Mucosa of rectum (tissue), 2 donors: Measurements from ENCODE around the gene STAT4.
A peak's percentile ranks its signal among the peaks of the same experiment; 100 is the strongest.

Experiments
- H3K27ac ChIP-seq, 2 donors: one replicate each; pipeline ENCODE4 v1.7.0; 2013; ENCODE audit warnings: inconsistent platforms in 2 of 2, low read depth in 2 of 2, low read length in 2 of 2
- H3K27me3 ChIP-seq, 2 donors: one replicate each; pipeline ENCODE4 v1.7.0; 2013; ENCODE audit warnings: low read length in 2 of 2; ENCODE audit not compliant: control insufficient read depth in 2 of 2, insufficient read depth in 2 of 2
- H3K36me3 ChIP-seq, 2 donors: one replicate each; pipeline ENCODE4 v1.7.0; 2013; ENCODE audit warnings: low read length in 2 of 2; ENCODE audit not compliant: control insufficient read depth in 2 of 2, insufficient read depth in 2 of 2
- H3K4me1 ChIP-seq, 2 donors: one replicate each; pipeline ENCODE4 v1.7.0; 2013; ENCODE audit warnings: low read length in 2 of 2, mild to moderate bottlenecking in 1 of 2; ENCODE audit not compliant: control insufficient read depth in 2 of 2, insufficient read depth in 2 of 2
- H3K4me3 ChIP-seq, 2 donors: one replicate each; pipeline ENCODE4 v1.7.0; 2013; ENCODE audit warnings: low read length in 2 of 2
- H3K9ac ChIP-seq, 2 donors: one replicate each; pipeline ENCODE4 v1.7.0; 2013; ENCODE audit warnings: low read length in 2 of 2, low read depth in 1 of 2, mild to moderate bottlenecking in 1 of 2
- H3K9me3 ChIP-seq, 2 donors: one replicate each; pipeline ENCODE4 v1.7.0; 2013; ENCODE audit warnings: low read length in 2 of 2; ENCODE audit not compliant: control insufficient read depth in 2 of 2
- donor health status: healthy.
- donor health status: Normal muscosa, but diverticular disease.

Gene STAT4

GRCh38 chr2:191187105-191187829 lies 36.5 kb upstream of the STAT4 start:
- no peaks in the 10 kb centered on the region for H3K36me3 ChIP-seq
- no peaks in the 10 kb centered on the region for H3K27me3 ChIP-seq
- no peak overlapping the region for H3K4me3 ChIP-seq
- peaks cover 0 to 3% of the 10 kb centered on the region in 2 donors for H3K4me1 ChIP-seq
- H3K27ac ChIP-seq: no peak overlapping the region
- no peak overlapping the region for H3K9ac ChIP-seq
- H3K9me3 ChIP-seq: no peaks in the 10 kb centered on the region

GRCh38 chr2:191184457-191184856 lies 33.7 kb upstream of the STAT4 start:
- Histone ChIP-seq H3K27ac (no peak overlapping the region), H3K36me3 (no peaks in the 10 kb centered on the region), H3K9me3 (no peaks in the 10 kb centered on the region), H3K9ac (no peak overlapping the region), H3K4me1 (peaks cover 0 to 3% of the 10 kb centered on the region in 2 donors), H3K4me3 (no peak overlapping the region), H3K27me3 (no peaks in the 10 kb centered on the region)

GRCh38 chr2:191183516-191183915 lies 32.7 kb upstream of the STAT4 start:
- Histone ChIP-seq H3K9ac (no peak overlapping the region), H3K9me3 (no peaks in the 10 kb centered on the region), H3K36me3 (no peaks in the 10 kb centered on the region), H3K27ac (no peak overlapping the region), H3K4me3 (no peak overlapping the region), H3K27me3 (no peaks in the 10 kb centered on the region), H3K4me1 (peaks cover 6 to 7% of the 10 kb centered on the region in 2 donors)

DNA sequence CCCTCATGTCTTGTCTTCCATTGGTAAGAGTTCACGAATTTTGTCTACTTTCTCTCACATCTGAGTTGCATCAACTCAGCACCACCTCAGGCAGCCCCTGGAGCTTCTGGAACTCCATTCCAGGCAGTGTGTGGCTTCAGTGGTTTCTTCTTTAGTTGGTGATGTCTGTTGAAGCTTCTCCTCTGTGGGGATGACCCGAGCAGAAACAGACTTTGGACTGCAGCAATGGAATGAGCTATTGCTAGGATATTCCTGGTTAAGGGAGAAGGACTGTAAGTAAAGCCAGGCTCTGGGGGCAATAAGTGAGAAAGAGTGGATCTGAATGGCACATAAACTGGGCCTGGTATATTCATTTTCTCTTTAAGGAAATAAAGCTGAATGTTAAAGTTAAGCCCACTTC lies 32.3 kb upstream of the STAT4 start:
- H3K27ac ChIP-seq: no peak overlapping the region
- H3K4me3 ChIP-seq: no peak overlapping the region
- no peak overlapping the region for H3K9ac ChIP-seq
- H3K27me3 ChIP-seq: no peaks in the 10 kb centered on the region
- no peaks in the 10 kb centered on the region for H3K9me3 ChIP-seq
- no peaks in the 10 kb centered on the region for H3K36me3 ChIP-seq
- peaks cover 8 to 11% of the 10 kb centered on the region in 2 donors for H3K4me1 ChIP-seq

DNA sequence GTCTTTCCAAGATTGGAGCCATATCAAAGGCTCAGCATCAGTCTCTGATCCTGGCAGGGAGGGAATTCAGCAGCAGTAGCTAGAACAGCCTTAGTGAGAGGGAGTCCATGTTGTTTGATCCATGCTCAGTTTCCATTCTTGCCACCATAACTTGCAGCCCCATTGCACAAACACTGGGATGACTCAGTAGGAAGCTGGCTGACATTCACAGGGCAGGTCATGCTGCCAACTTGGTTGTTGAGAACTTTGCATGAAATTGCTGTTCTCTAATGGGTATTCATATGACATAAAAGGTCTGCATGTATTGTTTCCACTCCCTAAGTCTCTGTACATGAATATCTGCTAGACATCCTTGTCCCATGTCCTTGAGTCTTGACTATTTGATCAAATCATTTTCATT lies 29.9 kb upstream of the STAT4 start:
- Histone ChIP-seq H3K9me3 (no peaks in the 10 kb centered on the region), H3K27ac (no peak overlapping the region)

DNA sequence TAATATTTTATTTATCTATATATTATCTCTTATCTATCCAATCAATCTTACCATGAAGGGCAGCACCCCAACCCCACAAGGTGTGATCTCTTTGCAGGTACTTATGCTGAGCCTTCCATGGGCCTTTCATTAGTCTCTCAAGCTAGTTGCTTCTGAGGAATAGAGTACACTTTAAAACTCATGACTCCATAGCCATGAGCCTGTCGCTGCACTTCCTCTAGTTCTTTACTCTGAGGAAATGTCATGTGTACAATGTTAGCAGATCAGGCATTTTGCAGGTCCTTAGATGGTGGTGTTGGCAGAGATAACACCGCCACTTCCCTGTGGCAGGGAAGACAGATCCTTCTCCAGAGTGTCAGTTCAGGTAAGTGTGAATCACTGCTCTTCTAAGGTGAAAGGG lies 29.5 kb upstream of the STAT4 start:
- H3K4me1 ChIP-seq: peaks cover 21 to 26% of the 10 kb centered on the region in 2 donors
- H3K9me3 ChIP-seq: no peaks in the 10 kb centered on the region
- no peaks in the 10 kb centered on the region for H3K36me3 ChIP-seq
- H3K27me3 ChIP-seq: no peaks in the 10 kb centered on the region
- H3K9ac ChIP-seq: no peak overlapping the region
- H3K4me3 ChIP-seq: no peak overlapping the region
- H3K27ac ChIP-seq: no peak overlapping the region

More for the DNA sequence above, 29.9 kb upstream of the STAT4 start:
- no peaks in the 10 kb centered on the region for H3K27me3 ChIP-seq
- no peaks in the 10 kb centered on the region for H3K36me3 ChIP-seq
- peaks cover 21 to 26% of the 10 kb centered on the region in 2 donors for H3K4me1 ChIP-seq
- H3K4me3 ChIP-seq: no peak overlapping the region
- no peak overlapping the region for H3K9ac ChIP-seq

GRCh38 chr2:191178806-191179514 lies 28.2 kb upstream of the STAT4 start:
- Histone ChIP-seq H3K4me1 (peaks cover 21 to 26% of the 10 kb centered on the region in 2 donors), H3K9me3 (no peaks in the 10 kb centered on the region), H3K27me3 (no peaks in the 10 kb centered on the region), H3K4me3 (no peak overlapping the region), H3K27ac (peak overlapping the region in 1 of 2 donors; percentile 43), H3K9ac (no peak overlapping the region), H3K36me3 (no peaks in the 10 kb centered on the region)

- peaks cover 19 to 26% of the 10 kb centered on the region in 2 donors for H3K4me1 ChIP-seq
Observed at GRCh38 chr2:191177751-191178736, 27.2 kb upstream of the STAT4 start.

DNA sequence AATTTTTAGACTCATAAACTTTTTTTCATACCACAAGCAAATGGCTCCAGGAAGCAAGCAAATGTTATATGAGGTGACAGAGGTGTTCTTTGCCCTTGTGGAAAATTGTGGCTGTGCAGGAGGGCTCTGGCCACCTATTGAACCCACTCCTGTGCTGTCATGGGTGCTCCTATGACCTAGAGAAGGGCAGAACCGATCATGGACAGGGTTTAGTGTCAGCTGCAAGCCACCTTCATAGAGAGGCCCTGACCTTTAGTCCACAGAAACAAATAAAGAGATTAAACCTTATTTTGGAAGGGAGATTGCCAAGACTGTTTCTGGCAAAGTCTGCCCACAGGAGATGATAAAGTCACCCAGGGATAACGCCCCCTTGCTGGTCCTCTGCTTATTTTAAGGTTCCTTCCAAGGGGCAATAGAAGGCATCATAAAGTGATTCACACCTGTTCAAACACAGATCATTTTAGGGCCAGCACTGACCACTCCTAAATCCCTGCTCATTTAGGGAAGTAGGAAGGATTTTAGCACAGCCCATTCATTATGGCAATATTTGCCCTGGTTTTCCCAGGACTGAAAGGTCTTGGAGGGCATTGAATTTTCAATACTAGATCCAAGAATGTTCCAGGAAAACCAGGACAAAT lies 26.1 kb upstream of the STAT4 start:
- H3K9me3 ChIP-seq: no peaks in the 10 kb centered on the region
- no peaks in the 10 kb centered on the region for H3K27me3 ChIP-seq
- no peak overlapping the region for H3K9ac ChIP-seq
- peak overlapping the region; percentile 20 to 57 for H3K27ac ChIP-seq
- H3K4me3 ChIP-seq: no peak overlapping the region
- H3K36me3 ChIP-seq: no peaks in the 10 kb centered on the region
- H3K4me1 ChIP-seq: peaks cover 18 to 26% of the 10 kb centered on the region in 2 donors

More at GRCh38 chr2:191177751-191178736, 27.2 kb upstream of the STAT4 start:
- Histone ChIP-seq H3K9me3 (no peaks in the 10 kb centered on the region), H3K27ac (peak overlapping the region; percentile 14 to 43), H3K36me3 (no peaks in the 10 kb centered on the region), H3K4me3 (no peak overlapping the region), H3K9ac (no peak overlapping the region), H3K27me3 (no peaks in the 10 kb centered on the region)
